ENCODE results near the gene ATP8B4.

ATP8B4 gene

GRCh38 chr15:49918121-49918520 lies 200.9 kb downstream of the ATP8B4 start:
- no peak for DNase-seq

- DNase-seq = no peak
Measured at GRCh38 chr15:49916998-49917397, 202.0 kb downstream of the ATP8B4 start.

GRCh38 chr15:49915822-49916221 lies 203.2 kb downstream of the ATP8B4 start:
- DNase-seq = no peak

- no peak for DNase-seq
Measured at GRCh38 chr15:49908933-49909295, 210.1 kb downstream of the ATP8B4 start.

GRCh38 chr15:49908236-49908932 lies 210.6 kb downstream of the ATP8B4 start:
- DNase-seq = no peak

GRCh38 chr15:49906966-49907365 lies 212.1 kb downstream of the ATP8B4 start:
- no peak for DNase-seq

- DNase-seq = no peak
Measured at GRCh38 chr15:49905221-49905620, 213.8 kb downstream of the ATP8B4 start.

- DNase-seq = no peak
Measured at GRCh38 chr15:49904296-49904695, 214.7 kb downstream of the ATP8B4 start.

- DNase-seq = no peak
Measured at GRCh38 chr15:49902685-49903501, 216.1 kb downstream of the ATP8B4 start.

GRCh38 chr15:49901996-49902684 lies 216.9 kb downstream of the ATP8B4 start:
- DNase-seq = no peak

GRCh38 chr15:49901321-49901720 lies 217.7 kb downstream of the ATP8B4 start:
- DNase-seq = no peak

- no peak for DNase-seq
Measured at GRCh38 chr15:49900903-49901235, 218.2 kb downstream of the ATP8B4 start.

GRCh38 chr15:49900006-49900902 lies 218.8 kb downstream of the ATP8B4 start:
- no peak for DNase-seq

- DNase-seq = no peak
Measured at GRCh38 chr15:49898575-49899283, 220.3 kb downstream of the ATP8B4 start.

- DNase-seq = no peak
Measured at GRCh38 chr15:49898097-49898496, 220.9 kb downstream of the ATP8B4 start.

- no peak for DNase-seq
Measured at GRCh38 chr15:49895347-49896223, 223.4 kb downstream of the ATP8B4 start.

- no peak for DNase-seq
Measured at GRCh38 chr15:49890689-49891088, 228.3 kb downstream of the ATP8B4 start.

- no peak for DNase-seq
Measured at GRCh38 chr15:49889536-49889935, 229.5 kb downstream of the ATP8B4 start.

GRCh38 chr15:49888734-49889133 lies 230.3 kb downstream of the ATP8B4 start:
- no peak for DNase-seq

- no peak for DNase-seq
Measured at GRCh38 chr15:49888323-49888693, 230.7 kb downstream of the ATP8B4 start.

- no peak for DNase-seq
Measured at GRCh38 chr15:49887659-49888322, 231.2 kb downstream of the ATP8B4 start.

All from NCI-H2029 treated with DMSO at 0.1 percent for 48 hours (cell line).